SK-N-SH (cell line): ENCODE measurements around the gene SYT13. TPM values are rescaled to one million over a fixed set of nuclear protein-coding genes. Genes with fewer than 3 reads are reported as not detected.

Experiments used
- CTCF ChIA-PET: fragments of 300-600, 350-600 bp; formaldehyde crosslinking; extraction: SDS; loops from one replicate; lab custom pipeline; 2021; lab: Yijun Ruan, JAX
- POLR2A ChIA-PET: fragments of 350-600 bp; sonication (Branson Sonifier 250); formaldehyde crosslinking; extraction: SDS; loops from one replicate; lab custom pipeline; 2020; ENCODE audit warnings: antibody characterized with exemption, inconsistent platforms; lab: Yijun Ruan, JAX
- DNase-seq: peaks from one replicate; pipeline ENCODE4 v3.0.0; 2012
- H2AFZ ChIP-seq: fragments of 200-600 bp; sonication (generic); 2 replicates; pipeline ENCODE4 v1.8.1; 2016; ENCODE audit warnings: antibody characterized with exemption, mild to moderate bottlenecking, low read depth
- H3F3A ChIP-seq: fragments of 200-600 bp; sonication (generic); replicated peaks from 2 replicates; pipeline ENCODE3; 2016; ENCODE audit warnings: antibody characterized with exemption, mild to moderate bottlenecking; ENCODE audit not compliant: insufficient read depth
- H3K27ac ChIP-seq, 2 experiments: fragments of 200-500 bp in 1 of 2; fragments of 200-600 bp in 1 of 2; sonication (Bioruptor generic) in 1 of 2; sonication (generic), shearing (Covaris generic) in 1 of 2; 2 replicates each; pipeline versions ENCODE4 v1.5.1 to v1.6.1; 2014 to 2016; ENCODE audit warnings: low read depth in 2 of 2, inconsistent platforms in 1 of 2, low read length in 1 of 2, mild to moderate bottlenecking in 1 of 2, mixed read lengths in 1 of 2
- H3K27me3 ChIP-seq: fragments of 200-600 bp; sonication (generic), shearing (Covaris generic); 2 replicates; pipeline ENCODE4 v1.6.1; 2016; ENCODE audit warnings: mixed run types; ENCODE audit not compliant: insufficient read depth
- H3K36me3 ChIP-seq, 2 experiments: fragments of 200-500 bp in 1 of 2; fragments of 200-600 bp in 1 of 2; sonication (Bioruptor generic) in 1 of 2; sonication (generic) in 1 of 2; replicated peaks in 1 of 2; 2 replicates each; pipeline versions ENCODE3 to v1.5.1; 2014 to 2016; ENCODE audit warnings: low read length in 1 of 2, mild to moderate bottlenecking in 1 of 2; ENCODE audit not compliant: insufficient read depth in 2 of 2, control insufficient read depth in 1 of 2
- H3K4me1 ChIP-seq, 2 experiments: fragments of 200-500 bp in 1 of 2; fragments of 200-600 bp in 1 of 2; sonication (Bioruptor generic) in 1 of 2; sonication (generic), shearing (Covaris generic) in 1 of 2; 2 replicates each; pipeline versions ENCODE4 v1.5.1 to v1.6.1; 2014 to 2016; ENCODE audit warnings: low read depth in 1 of 2, low read length in 1 of 2, mixed run types in 1 of 2; ENCODE audit not compliant: insufficient read depth in 2 of 2, control insufficient read depth in 1 of 2
- H3K4me2 ChIP-seq: fragments of 200-600 bp; sonication (generic), shearing (Covaris generic); 2 replicates; pipeline ENCODE4 v1.6.1; 2017; ENCODE audit warnings: mixed run types
- H3K4me3 ChIP-seq, 2 experiments: fragments of 200-500 bp in 1 of 2; fragments of 200-600 bp in 1 of 2; sonication (Bioruptor generic) in 1 of 2; sonication (generic), shearing (Covaris generic) in 1 of 2; 2 replicates each; pipeline versions ENCODE4 v1.5.1 to v1.8.1; 2014 to 2016; ENCODE audit warnings: low read depth in 2 of 2, inconsistent platforms in 1 of 2, low read length in 1 of 2, mild to moderate bottlenecking in 1 of 2, mixed read lengths in 1 of 2, moderate library complexity in 1 of 2
- H3K79me2 ChIP-seq: fragments of 200-600 bp; sonication (generic); 2 replicates; pipeline ENCODE4 v1.8.1; 2017; ENCODE audit warnings: mild to moderate bottlenecking; ENCODE audit not compliant: insufficient read depth
- H3K9ac ChIP-seq: fragments of 200-600 bp; sonication (generic); 2 replicates; pipeline ENCODE4 v1.6.1; 2017; ENCODE audit warnings: mixed run types
- H3K9me2 ChIP-seq: fragments of 200-600 bp; sonication (generic); 2 replicates; pipeline ENCODE4 v1.6.1; 2017; ENCODE audit warnings: mixed run types
- H3K9me3 ChIP-seq: fragments of 200-600 bp; sonication (generic); 2 replicates; pipeline ENCODE4 v1.6.1; 2017; ENCODE audit warnings: mixed run types, mild to moderate bottlenecking, moderate library complexity
- H4K20me1 ChIP-seq: fragments of 200-600 bp; sonication (generic); 2 replicates; pipeline ENCODE4 v1.6.1; 2017; ENCODE audit warnings: mild to moderate bottlenecking, mixed run types; ENCODE audit not compliant: insufficient read depth
- CHD2 ChIP-seq: fragments of 150-350 bp; IDR thresholded peaks from 2 replicates; pipeline ENCODE4 v1.6.1; 2018; ENCODE audit warnings: low read length; ENCODE audit not compliant: partially characterized antibody
- ELF1 ChIP-seq: IDR thresholded peaks from 2 replicates; pipeline ENCODE4 v1.4.0; 2012
- EP300 ChIP-seq, 2 experiments: IDR thresholded peaks; 2 replicates each; pipeline versions ENCODE4 v1.4.0 to v1.6.1; 2012; ENCODE audit warnings: borderline replicate concordance in 1 of 2, low read depth in 1 of 2, low read length in 1 of 2
- EZH2phosphoT487 ChIP-seq: fragments of 200-600 bp; sonication (generic); IDR thresholded peaks from 2 replicates; pipeline ENCODE4 v1.6.1; 2017; ENCODE audit warnings: low read depth, mixed run types, mild to moderate bottlenecking, antibody characterized with exemption, moderate library complexity, borderline replicate concordance
- FOXM1 ChIP-seq: IDR thresholded peaks from 2 replicates; pipeline ENCODE4 v1.4.0; 2012; ENCODE audit warnings: low read depth, mild to moderate bottlenecking
- MEF2A ChIP-seq: IDR thresholded peaks from 2 replicates; pipeline ENCODE4 v1.4.0; 2012; ENCODE audit warnings: low read depth, borderline replicate concordance
- POLR2AphosphoS5 ChIP-seq: IDR thresholded peaks from 2 replicates; pipeline ENCODE4 v1.6.1; 2012; ENCODE audit warnings: low read depth, low read length
- SIN3A ChIP-seq: IDR thresholded peaks from 2 replicates; pipeline ENCODE4 v1.6.1; 2012; ENCODE audit warnings: low read depth, mild to moderate bottlenecking, low read length, moderate library complexity, borderline replicate concordance
- TAF1 ChIP-seq: IDR thresholded peaks from 2 replicates; pipeline ENCODE4 v1.6.1; 2012; ENCODE audit warnings: low read depth, mild to moderate bottlenecking, low read length, moderate library complexity, borderline replicate concordance
- TCF12 ChIP-seq: IDR thresholded peaks from 2 replicates; pipeline ENCODE4 v1.4.0; 2012
- WGBS: methylation state at CpG from one replicate; pipeline ENCODE4 v1.1.6; 2017; ENCODE audit warnings: low lambda C conversion rate; 5-methylcytosine and 5-hydroxymethylcytosine counted together
- polyA plus RNA-seq, 3 experiments: library from polyadenylated mRNA; depleted of rRNA; stranded (reverse); fragments of >200 nt; gene quantifications; 2 replicates each; pipeline ENCODE4 v1.2.3, GENCODE V29; 2012
- TF ChIP-seq, protein P1 (sequence below): IDR thresholded peaks from 2 replicates; pipeline ENCODE4 v1.4.0; 2012; ENCODE audit warnings: low read depth, borderline replicate concordance
- TF ChIP-seq, protein P2 (sequence below): IDR thresholded peaks from 2 replicates; pipeline ENCODE4 v1.4.0; 2012; ENCODE audit warnings: low read depth
- TF ChIP-seq, protein P3 (sequence below): fragments of 150-350 bp; IDR thresholded peaks from 2 replicates; pipeline ENCODE4 v1.6.1; 2016; ENCODE audit warnings: mild to moderate bottlenecking, low read depth, low read length
- TF ChIP-seq, protein P4 (sequence below): IDR thresholded peaks from 2 replicates; pipeline ENCODE4 v1.6.1; 2012; ENCODE audit warnings: mild to moderate bottlenecking, low read depth, low read length, moderate library complexity
- TF ChIP-seq, protein P5 (sequence below): fragments of 200-600 bp; sonication (generic); IDR thresholded peaks from 2 replicates; pipeline ENCODE4 v1.6.1; 2017; ENCODE audit warnings: antibody characterized with exemption, mild to moderate bottlenecking, moderate library complexity

SYT13 gene
- polyA plus RNA-seq, 1 of the 3 experiments (the other 2 are of a cell fraction) = not detected

DNA sequence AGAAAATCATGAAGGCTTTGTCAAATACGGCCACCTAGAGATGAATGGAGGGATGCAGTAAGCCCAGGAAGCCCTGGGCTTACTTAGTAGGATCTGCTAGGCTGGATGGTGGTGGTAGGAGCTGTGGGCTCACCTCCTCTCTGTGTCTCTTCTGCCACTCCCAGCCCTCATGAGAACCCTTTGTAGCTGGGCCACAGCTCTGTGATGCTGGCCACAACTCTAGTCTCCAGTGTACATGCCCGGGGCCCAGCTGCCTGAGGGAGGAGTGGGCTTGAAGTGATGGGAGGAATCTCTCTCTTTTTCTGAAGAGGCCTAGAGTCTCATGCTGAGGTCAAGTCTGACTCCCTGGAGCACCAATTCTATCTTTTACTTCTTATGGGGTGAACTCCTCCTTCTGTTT is 32.4 kb upstream of the SYT13 start:
- H3K4me3 ChIP-seq = no peak overlapping the region
- 24% methylated on average over 2 of the region's 2 CpGs for WGBS
- H4K20me1 ChIP-seq = no peaks in the 10 kb centered on the region
- no peaks in the 10 kb centered on the region for H3K36me3 ChIP-seq
- H3K9ac ChIP-seq = no peak overlapping the region
- ChIA-PET POLR2A (no interaction called here), CTCF (interaction anchor here (1.0 to 3.3 kb wide), 3 partner anchors 24 to 212 kb away, joined by 4 to 9 read pairs (median 4); no protein-coding TSS in a partner anchor)
- no peaks in the 10 kb centered on the region for H3F3A ChIP-seq
- no peaks in the 10 kb centered on the region for H3K4me1 ChIP-seq
- peaks cover 19% of the 10 kb centered on the region; the same call in 1 of the 2 replicates for H3K27me3 ChIP-seq
- no peaks in the 10 kb centered on the region for H3K9me3 ChIP-seq
- DNase-seq = no peak
- TF ChIP-seq, protein P1, sequence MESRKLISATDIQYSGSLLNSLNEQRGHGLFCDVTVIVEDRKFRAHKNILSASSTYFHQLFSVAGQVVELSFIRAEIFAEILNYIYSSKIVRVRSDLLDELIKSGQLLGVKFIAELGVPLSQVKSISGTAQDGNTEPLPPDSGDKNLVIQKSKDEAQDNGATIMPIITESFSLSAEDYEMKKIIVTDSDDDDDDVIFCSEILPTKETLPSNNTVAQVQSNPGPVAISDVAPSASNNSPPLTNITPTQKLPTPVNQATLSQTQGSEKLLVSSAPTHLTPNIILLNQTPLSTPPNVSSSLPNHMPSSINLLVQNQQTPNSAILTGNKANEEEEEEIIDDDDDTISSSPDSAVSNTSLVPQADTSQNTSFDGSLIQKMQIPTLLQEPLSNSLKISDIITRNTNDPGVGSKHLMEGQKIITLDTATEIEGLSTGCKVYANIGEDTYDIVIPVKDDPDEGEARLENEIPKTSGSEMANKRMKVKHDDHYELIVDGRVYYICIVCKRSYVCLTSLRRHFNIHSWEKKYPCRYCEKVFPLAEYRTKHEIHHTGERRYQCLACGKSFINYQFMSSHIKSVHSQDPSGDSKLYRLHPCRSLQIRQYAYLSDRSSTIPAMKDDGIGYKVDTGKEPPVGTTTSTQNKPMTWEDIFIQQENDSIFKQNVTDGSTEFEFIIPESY = no peak
- TF ChIP-seq MEF2A (no peak), TAF1 (no peak), EZH2phosphoT487 (no peak), SIN3A (no peak), EP300 (IDR thresholded peaks at IDR 0.05; ENCODE audit: borderline replicate concordance in 1 of 2, low read depth in 1 of 2, low read length in 1 of 2) (no peak), FOXM1 (no peak), POLR2AphosphoS5 (no peak), CHD2 (no peak), ELF1 (no peak), TCF12 (no peak)
- TF ChIP-seq, protein P2, sequence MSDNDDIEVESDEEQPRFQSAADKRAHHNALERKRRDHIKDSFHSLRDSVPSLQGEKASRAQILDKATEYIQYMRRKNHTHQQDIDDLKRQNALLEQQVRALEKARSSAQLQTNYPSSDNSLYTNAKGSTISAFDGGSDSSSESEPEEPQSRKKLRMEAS = no peak
- TF ChIP-seq, protein P3, sequence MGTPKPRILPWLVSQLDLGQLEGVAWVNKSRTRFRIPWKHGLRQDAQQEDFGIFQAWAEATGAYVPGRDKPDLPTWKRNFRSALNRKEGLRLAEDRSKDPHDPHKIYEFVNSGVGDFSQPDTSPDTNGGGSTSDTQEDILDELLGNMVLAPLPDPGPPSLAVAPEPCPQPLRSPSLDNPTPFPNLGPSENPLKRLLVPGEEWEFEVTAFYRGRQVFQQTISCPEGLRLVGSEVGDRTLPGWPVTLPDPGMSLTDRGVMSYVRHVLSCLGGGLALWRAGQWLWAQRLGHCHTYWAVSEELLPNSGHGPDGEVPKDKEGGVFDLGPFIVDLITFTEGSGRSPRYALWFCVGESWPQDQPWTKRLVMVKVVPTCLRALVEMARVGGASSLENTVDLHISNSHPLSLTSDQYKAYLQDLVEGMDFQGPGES = no peak
- TF ChIP-seq, protein P4, sequence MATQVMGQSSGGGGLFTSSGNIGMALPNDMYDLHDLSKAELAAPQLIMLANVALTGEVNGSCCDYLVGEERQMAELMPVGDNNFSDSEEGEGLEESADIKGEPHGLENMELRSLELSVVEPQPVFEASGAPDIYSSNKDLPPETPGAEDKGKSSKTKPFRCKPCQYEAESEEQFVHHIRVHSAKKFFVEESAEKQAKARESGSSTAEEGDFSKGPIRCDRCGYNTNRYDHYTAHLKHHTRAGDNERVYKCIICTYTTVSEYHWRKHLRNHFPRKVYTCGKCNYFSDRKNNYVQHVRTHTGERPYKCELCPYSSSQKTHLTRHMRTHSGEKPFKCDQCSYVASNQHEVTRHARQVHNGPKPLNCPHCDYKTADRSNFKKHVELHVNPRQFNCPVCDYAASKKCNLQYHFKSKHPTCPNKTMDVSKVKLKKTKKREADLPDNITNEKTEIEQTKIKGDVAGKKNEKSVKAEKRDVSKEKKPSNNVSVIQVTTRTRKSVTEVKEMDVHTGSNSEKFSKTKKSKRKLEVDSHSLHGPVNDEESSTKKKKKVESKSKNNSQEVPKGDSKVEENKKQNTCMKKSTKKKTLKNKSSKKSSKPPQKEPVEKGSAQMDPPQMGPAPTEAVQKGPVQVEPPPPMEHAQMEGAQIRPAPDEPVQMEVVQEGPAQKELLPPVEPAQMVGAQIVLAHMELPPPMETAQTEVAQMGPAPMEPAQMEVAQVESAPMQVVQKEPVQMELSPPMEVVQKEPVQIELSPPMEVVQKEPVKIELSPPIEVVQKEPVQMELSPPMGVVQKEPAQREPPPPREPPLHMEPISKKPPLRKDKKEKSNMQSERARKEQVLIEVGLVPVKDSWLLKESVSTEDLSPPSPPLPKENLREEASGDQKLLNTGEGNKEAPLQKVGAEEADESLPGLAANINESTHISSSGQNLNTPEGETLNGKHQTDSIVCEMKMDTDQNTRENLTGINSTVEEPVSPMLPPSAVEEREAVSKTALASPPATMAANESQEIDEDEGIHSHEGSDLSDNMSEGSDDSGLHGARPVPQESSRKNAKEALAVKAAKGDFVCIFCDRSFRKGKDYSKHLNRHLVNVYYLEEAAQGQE = no peak
- TF ChIP-seq, protein P5, sequence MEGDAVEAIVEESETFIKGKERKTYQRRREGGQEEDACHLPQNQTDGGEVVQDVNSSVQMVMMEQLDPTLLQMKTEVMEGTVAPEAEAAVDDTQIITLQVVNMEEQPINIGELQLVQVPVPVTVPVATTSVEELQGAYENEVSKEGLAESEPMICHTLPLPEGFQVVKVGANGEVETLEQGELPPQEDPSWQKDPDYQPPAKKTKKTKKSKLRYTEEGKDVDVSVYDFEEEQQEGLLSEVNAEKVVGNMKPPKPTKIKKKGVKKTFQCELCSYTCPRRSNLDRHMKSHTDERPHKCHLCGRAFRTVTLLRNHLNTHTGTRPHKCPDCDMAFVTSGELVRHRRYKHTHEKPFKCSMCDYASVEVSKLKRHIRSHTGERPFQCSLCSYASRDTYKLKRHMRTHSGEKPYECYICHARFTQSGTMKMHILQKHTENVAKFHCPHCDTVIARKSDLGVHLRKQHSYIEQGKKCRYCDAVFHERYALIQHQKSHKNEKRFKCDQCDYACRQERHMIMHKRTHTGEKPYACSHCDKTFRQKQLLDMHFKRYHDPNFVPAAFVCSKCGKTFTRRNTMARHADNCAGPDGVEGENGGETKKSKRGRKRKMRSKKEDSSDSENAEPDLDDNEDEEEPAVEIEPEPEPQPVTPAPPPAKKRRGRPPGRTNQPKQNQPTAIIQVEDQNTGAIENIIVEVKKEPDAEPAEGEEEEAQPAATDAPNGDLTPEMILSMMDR = no peak
- H3K27ac ChIP-seq = no peak overlapping the region
- no peak overlapping the region for H3K4me2 ChIP-seq
- H3K9me2 ChIP-seq = no peaks in the 10 kb centered on the region
- no peaks in the 10 kb centered on the region for H3K79me2 ChIP-seq
- no peak overlapping the region for H2AFZ ChIP-seq
